ENCODE measurements around the gene COX6B1.

DNA sequence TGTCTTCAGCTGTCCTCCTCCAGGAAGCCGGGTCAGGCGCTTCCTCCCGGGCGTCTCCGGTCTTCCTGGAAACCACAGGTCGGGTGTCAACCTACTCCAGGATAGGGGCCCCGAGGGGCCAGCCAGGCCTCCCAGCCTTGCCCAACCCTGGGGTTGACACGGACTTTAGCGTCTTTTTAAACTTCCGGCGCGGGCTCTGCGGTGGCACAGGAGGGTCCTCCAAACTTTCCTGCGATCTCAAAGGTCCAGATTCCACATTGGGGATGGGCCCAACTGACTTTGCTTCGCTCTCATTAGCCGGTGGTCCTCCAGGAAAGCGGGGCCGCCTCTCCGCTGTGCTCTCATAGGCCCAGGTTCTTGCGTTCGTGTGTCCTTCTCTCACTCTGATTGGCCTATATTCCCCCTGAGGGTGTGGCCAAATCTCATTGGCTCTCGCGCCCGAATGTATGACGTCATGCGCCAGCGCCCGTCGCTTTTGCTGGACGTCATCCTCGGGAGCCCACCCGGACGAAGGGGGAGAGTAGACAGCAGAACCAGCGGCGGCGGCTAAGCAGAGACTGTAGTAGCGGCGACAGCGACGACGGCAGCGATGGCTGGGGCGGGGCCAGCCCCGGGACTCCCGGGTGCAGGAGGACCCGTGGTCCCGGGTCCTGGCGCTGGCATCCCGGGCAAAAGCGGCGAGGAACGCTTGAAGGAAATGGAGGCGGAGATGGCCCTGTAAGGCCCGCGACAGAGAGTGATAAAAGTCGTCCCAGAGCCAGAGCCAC is 19.4 kb upstream of the COX6B1 start, which contains the start of gene RBM42:
- TF ChIP-seq NFIC (IDR thresholded peaks at IDR 0.05) (no peak), CREB1 (IDR thresholded peaks at IDR 0.05; ENCODE audit: low read depth) (peak; percentile 100), EP300 (IDR thresholded peaks at IDR 0.05; ENCODE audit: borderline replicate concordance) (no peak), TAF1 (IDR thresholded peaks at IDR 0.05; ENCODE audit: low read depth) (no peak; the same call in none of the 2 replicates), EGR1 (IDR thresholded peaks at IDR 0.05) (no peak), RAD21 (IDR thresholded peaks at IDR 0.05; ENCODE audit: low read depth) (no peak)
- TF ChIP-seq, protein P1, sequence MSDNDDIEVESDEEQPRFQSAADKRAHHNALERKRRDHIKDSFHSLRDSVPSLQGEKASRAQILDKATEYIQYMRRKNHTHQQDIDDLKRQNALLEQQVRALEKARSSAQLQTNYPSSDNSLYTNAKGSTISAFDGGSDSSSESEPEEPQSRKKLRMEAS (IDR thresholded peaks at IDR 0.05), result peak; percentile 23; the same call in 1 of the 2 replicates

Measured in Ishikawa (cell line).